Measurements from ENCODE around the gene STAG3. TPM values are rescaled to one million over a fixed set of nuclear protein-coding genes. Genes with fewer than 3 reads are reported as not detected.
"Not testable (repeated sequence)": the region's sequence is repeated elsewhere in the genome, so short reads cannot be mapped to it uniquely, and the experiment has no call there.

The STAG3 gene
- total and polyA plus RNA-seq, 2 of the 8 experiments (the other 6 are each of a cell fraction or from before 2014, with no cell fraction given): 1.3 to 3.3 TPM

DNA sequence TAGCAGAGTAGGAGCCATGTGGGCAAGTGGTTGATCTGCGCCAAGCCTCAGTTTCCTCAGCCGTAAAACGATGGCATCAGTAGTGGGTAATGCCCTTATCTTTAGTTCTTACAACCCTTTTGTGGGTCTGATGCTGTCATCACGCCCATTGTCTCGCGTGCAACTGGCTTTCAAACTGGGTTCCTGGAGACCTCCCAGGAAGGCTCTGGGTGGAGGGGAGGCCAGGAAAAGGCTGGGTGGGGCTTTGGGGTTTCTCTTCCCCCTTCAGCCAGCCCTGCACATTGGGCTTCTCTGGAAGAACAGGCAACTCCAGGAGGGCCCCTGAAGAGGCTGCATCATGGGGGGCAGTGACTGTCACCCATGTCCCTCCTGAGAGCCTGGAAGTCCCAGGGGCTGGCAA is 47.2 kb downstream of the STAG3 start:
- H2BK5ac ChIP-seq (ENCODE audit: low read depth, low read length); FAIRE-seq; CTCF ChIA-PET (ENCODE audit: partially characterized antibody); H2AFZ ChIP-seq (ENCODE audit: low read length); H2BK12ac ChIP-seq (ENCODE audit: low read depth, low read length); H2AK5ac ChIP-seq (ENCODE audit: low read depth, low read length); H3K9ac ChIP-seq (replicated peaks in 1 of 4; ENCODE audit: extremely low read depth in 1 of 4, low read depth in 3 of 4, low read length in 3 of 4); H3K4me1 ChIP-seq (replicated peaks in 1 of 4; ENCODE audit: control insufficient read depth in 3 of 4, insufficient read depth in 4 of 4, low read length in 3 of 4); H2BK15ac ChIP-seq (ENCODE audit: low read length); H4K5ac ChIP-seq (ENCODE audit: insufficient read length, low read depth, low read length); H2BK120ac ChIP-seq (replicated peaks; ENCODE audit: low read depth, low read length); H3K14ac ChIP-seq (ENCODE audit: insufficient read length); H3K36me3 ChIP-seq (ENCODE audit: control insufficient read depth in 2 of 4, insufficient read depth in 4 of 4, low read length in 3 of 4); H3K27me3 ChIP-seq (replicated peaks in 1 of 4; ENCODE audit: control insufficient read depth in 3 of 4, extremely low read depth in 1 of 4, insufficient read depth in 3 of 4, low read length in 3 of 4); H4K20me1 ChIP-seq (replicated peaks in 1 of 2; ENCODE audit: control insufficient read depth in 1 of 2, insufficient read depth in 2 of 2, low read length in 2 of 2); H4K8ac ChIP-seq (ENCODE audit: extremely low read depth, insufficient read depth, low read length); POLR2A ChIA-PET (ENCODE audit: partially characterized antibody); H3K9me3 ChIP-seq (ENCODE audit: insufficient read depth in 2 of 2, low read depth in 1 of 2, low read length in 1 of 2); H3K23ac ChIP-seq (ENCODE audit: insufficient read length); H3K27ac ChIP-seq (ENCODE audit: low read depth, low read length); H3K18ac ChIP-seq (ENCODE audit: extremely low read depth, low read length); H2BK20ac ChIP-seq (ENCODE audit: low read length); H3K4me2 ChIP-seq (ENCODE audit: insufficient read depth in 1 of 2, low read depth in 2 of 2, low read length in 2 of 2); H3K79me1 ChIP-seq (ENCODE audit: low read depth, low read length); H3K4ac ChIP-seq (replicated peaks; ENCODE audit: insufficient read length, low read depth, low read length); H3K4me3 ChIP-seq (ENCODE audit: extremely low read depth in 1 of 4, insufficient read depth in 2 of 4, low read depth in 3 of 4, low read length in 4 of 4); H3K79me2 ChIP-seq (ENCODE audit: control insufficient read depth in 1 of 2, insufficient read depth in 2 of 2, low read length in 2 of 2); DNase-seq (ENCODE audit: low read depth in 1 of 2, low spot score in 2 of 2); H4K91ac ChIP-seq (replicated peaks; ENCODE audit: insufficient read length, low read length); H3K23me2 ChIP-seq (ENCODE audit: low read depth, low read length); H3K56ac ChIP-seq (replicated peaks; ENCODE audit: insufficient read length, low read depth, low read length): not testable (repeated sequence)
- WGBS, 2 experiments (ENCODE audit: extremely low coverage in 1 of 2, insufficient coverage in 1 of 2, insufficient read length in 1 of 2, insufficient replicate concordance in 2 of 2, low coverage in 1 of 2, low lambda C conversion rate in 2 of 2, missing lambda C conversion rate in 1 of 2): 95% methylated on average over 6 of the region's 6 CpGs; no CpG with 5 or more reads in 1 of the 2 experiments

DNA sequence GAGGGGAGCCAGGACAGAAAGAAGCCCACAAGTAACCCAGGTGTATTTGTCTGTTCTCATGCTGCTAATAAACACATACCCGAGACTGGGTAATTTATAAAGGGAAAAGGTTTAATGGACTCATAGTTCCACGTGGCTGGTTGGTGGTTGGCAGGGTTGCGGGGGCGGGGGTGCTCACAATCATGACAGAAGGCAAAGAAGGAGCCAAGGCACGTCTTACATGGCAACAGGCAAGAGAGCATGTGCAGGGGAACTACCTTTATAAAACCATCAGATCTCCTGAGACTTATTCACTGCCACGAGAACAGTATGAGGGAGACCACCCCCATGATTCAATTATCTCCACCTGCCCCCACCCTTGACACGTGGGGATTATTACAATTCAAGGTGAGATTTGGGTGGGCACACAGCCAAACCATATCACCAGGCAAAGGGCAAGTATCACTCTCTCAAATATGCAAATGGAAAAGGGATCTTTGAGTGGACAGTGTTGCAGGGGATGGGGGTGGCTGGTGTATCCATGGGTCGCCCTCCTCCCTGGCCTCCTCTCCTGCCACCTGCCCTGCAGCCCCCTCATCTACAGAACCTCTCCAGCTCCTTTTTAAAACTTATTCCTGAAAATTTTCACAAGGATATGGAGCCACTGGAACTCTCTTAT is 57.1 kb downstream of the STAG3 start:
- POLR2A ChIA-PET (ENCODE audit: partially characterized antibody): not testable (repeated sequence)

More for the DNA sequence above, 57.1 kb downstream of the STAG3 start:
- H2BK20ac ChIP-seq (ENCODE audit: low read length); H3K23me2 ChIP-seq (ENCODE audit: low read depth, low read length); H3K14ac ChIP-seq (ENCODE audit: insufficient read length); H3K23ac ChIP-seq (ENCODE audit: insufficient read length); H2BK12ac ChIP-seq (ENCODE audit: low read depth, low read length); H2BK15ac ChIP-seq (ENCODE audit: low read length); H3K4me3 ChIP-seq (ENCODE audit: extremely low read depth in 1 of 4, insufficient read depth in 2 of 4, low read depth in 3 of 4, low read length in 4 of 4); FAIRE-seq; H4K8ac ChIP-seq (ENCODE audit: extremely low read depth, insufficient read depth, low read length); H3K27ac ChIP-seq (ENCODE audit: low read depth, low read length); H3K4ac ChIP-seq (replicated peaks; ENCODE audit: insufficient read length, low read depth, low read length); H3K4me1 ChIP-seq (replicated peaks in 1 of 4; ENCODE audit: control insufficient read depth in 3 of 4, insufficient read depth in 4 of 4, low read length in 3 of 4); H3K27me3 ChIP-seq (replicated peaks in 1 of 4; ENCODE audit: control insufficient read depth in 3 of 4, extremely low read depth in 1 of 4, insufficient read depth in 3 of 4, low read length in 3 of 4); H3K9ac ChIP-seq (replicated peaks in 1 of 4; ENCODE audit: extremely low read depth in 1 of 4, low read depth in 3 of 4, low read length in 3 of 4); H3K9me3 ChIP-seq (ENCODE audit: insufficient read depth in 2 of 2, low read depth in 1 of 2, low read length in 1 of 2); H3K79me1 ChIP-seq (ENCODE audit: low read depth, low read length); DNase-seq (ENCODE audit: low read depth in 1 of 2, low spot score in 2 of 2); H4K91ac ChIP-seq (replicated peaks; ENCODE audit: insufficient read length, low read length); H3K79me2 ChIP-seq (ENCODE audit: control insufficient read depth in 1 of 2, insufficient read depth in 2 of 2, low read length in 2 of 2); H4K20me1 ChIP-seq (replicated peaks in 1 of 2; ENCODE audit: control insufficient read depth in 1 of 2, insufficient read depth in 2 of 2, low read length in 2 of 2); H4K5ac ChIP-seq (ENCODE audit: insufficient read length, low read depth, low read length); H2AK5ac ChIP-seq (ENCODE audit: low read depth, low read length); H2BK120ac ChIP-seq (replicated peaks; ENCODE audit: low read depth, low read length); H3K4me2 ChIP-seq (ENCODE audit: insufficient read depth in 1 of 2, low read depth in 2 of 2, low read length in 2 of 2); H3K36me3 ChIP-seq (ENCODE audit: control insufficient read depth in 2 of 4, insufficient read depth in 4 of 4, low read length in 3 of 4); H3K18ac ChIP-seq (ENCODE audit: extremely low read depth, low read length); H3K56ac ChIP-seq (replicated peaks; ENCODE audit: insufficient read length, low read depth, low read length); H2BK5ac ChIP-seq (ENCODE audit: low read depth, low read length); H2AFZ ChIP-seq (ENCODE audit: low read length): not testable (repeated sequence)
- CTCF ChIA-PET (ENCODE audit: partially characterized antibody): interaction anchor here (0.6 kb wide), 1 partner anchor 30 kb away, joined by 3 read pairs; no protein-coding TSS in a partner anchor
- 95% methylated on average over 7 of the region's 8 CpGs; no CpG with 5 or more reads in 1 of the 2 experiments for WGBS, 2 experiments (ENCODE audit: extremely low coverage in 1 of 2, insufficient coverage in 1 of 2, insufficient read length in 1 of 2, insufficient replicate concordance in 2 of 2, low coverage in 1 of 2, low lambda C conversion rate in 2 of 2, missing lambda C conversion rate in 1 of 2)

Data from H1 (cell line).